B cell (primary cell): ENCODE measurements around the gene TEX261. TPM values are rescaled to one million over a fixed set of nuclear protein-coding genes. Genes with fewer than 3 reads are reported as not detected.

Source experiments
- ATAC-seq: fragments of 200-7000 bp; cut with Tn5 transposase; one replicate; pipeline ENCODE4 v1.10.0; 2021; ENCODE audit warnings: low read depth, mild to moderate bottlenecking, moderate number of reproducible peaks, moderate library complexity
- CTCF ChIA-PET: fragments of 350-600 bp; sonication (Branson Sonifier 250); formaldehyde crosslinking; loops from one replicate; lab custom pipeline; 2021; ENCODE audit warnings: antibody characterized with exemption, inconsistent platforms; lab: Charles Lee
- POLR2A ChIA-PET: fragments of 350-600 bp; sonication (Branson Sonifier 250); formaldehyde crosslinking; loops from one replicate; lab custom pipeline; 2021; ENCODE audit warnings: antibody characterized with exemption; lab: Charles Lee
- DNase-seq: peaks from one replicate; pipeline ENCODE4 v3.0.0; 2013
- H2AFZ ChIP-seq: 2 replicates; pipeline ENCODE4 v1.6.1; 2012; ENCODE audit warnings: mild to moderate bottlenecking, low read depth, low read length; ENCODE audit not compliant: insufficient read depth, poor library complexity, severe bottlenecking
- H3K27ac ChIP-seq, 2 donors: 1 replicate in 1 of 2; 2 replicates in 1 of 2; pipeline ENCODE4 v1.5.1; 2012 to 2013; ENCODE audit warnings: low read length in 2 of 2, mild to moderate bottlenecking in 2 of 2, moderate library complexity in 1 of 2
- H3K27me3 ChIP-seq, 4 experiments: fragments of 200-600 bp in 1 of 4; sonication (generic) in 1 of 4; replicated peaks in 1 of 4; 1 replicate in 2 of 4; 2 replicates in 2 of 4; pipeline versions ENCODE4 v1.6.1 to v1.7.0; 2013 to 2016; ENCODE audit warnings: low read length in 3 of 4, mild to moderate bottlenecking in 2 of 4, mixed read lengths in 1 of 4, moderate library complexity in 1 of 4; ENCODE audit not compliant: insufficient read depth in 4 of 4, control insufficient read depth in 3 of 4; ENCODE audit errors: control extremely low read depth in 1 of 4
- H3K36me3 ChIP-seq, 2 experiments: replicated peaks in 1 of 2; 1 replicate in 1 of 2; 2 replicates in 1 of 2; pipeline versions ENCODE4 v1.6.1 to v1.7.1; 2013; ENCODE audit warnings: low read length in 1 of 2; ENCODE audit not compliant: insufficient read depth in 2 of 2, control insufficient read depth in 1 of 2; ENCODE audit errors: control extremely low read depth in 1 of 2, extremely low read depth in 1 of 2
- H3K4me1 ChIP-seq, 2 donors: fragments of 200-600 bp in 1 of 2; sonication (generic) in 1 of 2; 1 replicate in 1 of 2; 2 replicates in 1 of 2; pipeline versions ENCODE4 v1.5.1 to v1.6.1; 2013 to 2017; ENCODE audit warnings: low read length in 2 of 2; ENCODE audit not compliant: control insufficient read depth in 2 of 2, insufficient read depth in 2 of 2
- H3K4me2 ChIP-seq: replicated peaks from 2 replicates; pipeline ENCODE3; 2012; ENCODE audit warnings: mild to moderate bottlenecking, low read depth, low read length; ENCODE audit not compliant: poor library complexity, severe bottlenecking
- H3K4me3 ChIP-seq, 5 experiments: fragments of 200-600 bp in 1 of 5; sonication (generic) in 1 of 5; 1 replicate in 3 of 5; 2 replicates in 2 of 5; pipeline versions ENCODE4 v1.5.1 to v1.7.0; 2011 to 2016; ENCODE audit warnings: low read length in 4 of 5, mild to moderate bottlenecking in 4 of 5, low read depth in 2 of 5, control low read depth in 1 of 5, moderate library complexity in 1 of 5; ENCODE audit not compliant: insufficient read depth in 1 of 5; ENCODE audit errors: control extremely low read depth in 1 of 5, extremely low read depth in 1 of 5
- H3K79me2 ChIP-seq: fragments of 200-600 bp; sonication (generic); one replicate; pipeline ENCODE4 v1.6.0; 2016; ENCODE audit warnings: low read length; ENCODE audit not compliant: control insufficient read depth, insufficient read depth
- H3K9ac ChIP-seq: fragments of 200-600 bp; sonication (generic); 2 replicates; pipeline ENCODE4 v1.6.1; 2017; ENCODE audit warnings: mild to moderate bottlenecking, low read length, moderate library complexity
- H3K9me3 ChIP-seq, 3 donors: one replicate each; pipeline versions ENCODE4 v1.6.1 to v1.7.1; 2013; ENCODE audit warnings: low read length in 2 of 3; ENCODE audit not compliant: control insufficient read depth in 2 of 3, insufficient read depth in 1 of 3; ENCODE audit errors: control extremely low read depth in 1 of 3
- H4K20me1 ChIP-seq: 2 replicates; pipeline ENCODE4 v1.6.0; 2012; ENCODE audit warnings: mild to moderate bottlenecking, low read length; ENCODE audit not compliant: insufficient read depth, control insufficient read depth, poor library complexity, severe bottlenecking
- H3K27ac Mint-ChIP-seq: one replicate; pipeline ENCODE4 v1.8.0; 2021; ENCODE audit warnings: mixed read lengths
- H3K27me3 Mint-ChIP-seq: one replicate; pipeline ENCODE4 v1.8.0; 2021; ENCODE audit warnings: mixed read lengths
- H3K4me1 Mint-ChIP-seq: one replicate; pipeline ENCODE4 v1.8.0; 2021; ENCODE audit warnings: mixed read lengths
- H3K4me3 Mint-ChIP-seq: one replicate; pipeline ENCODE4 v1.8.0; 2021; ENCODE audit warnings: mixed read lengths
- H3K9me3 Mint-ChIP-seq: one replicate; pipeline ENCODE4 v1.8.0; 2022; ENCODE audit warnings: mixed read lengths; ENCODE audit not compliant: insufficient read depth
- CTCF ChIP-seq: fragments of 200-600 bp; IDR thresholded peaks from one replicate; pipeline ENCODE4 v1.8.0; 2022; ENCODE audit warnings: antibody characterized with exemption, mild to moderate bottlenecking
- EZH2 ChIP-seq: IDR thresholded peaks from 2 replicates; pipeline ENCODE4 v1.6.1; 2012; ENCODE audit warnings: borderline replicate concordance, low read depth, mild to moderate bottlenecking, moderate library complexity, low read length; ENCODE audit not compliant: insufficient read depth, poor library complexity, severe bottlenecking
- WGBS: methylation state at CpG from one replicate; pipeline ENCODE4 v1.1.5; 2013; ENCODE audit warnings: missing lambda C conversion rate; ENCODE audit not compliant: insufficient coverage; 5-methylcytosine and 5-hydroxymethylcytosine counted together
- intact Hi-C: fragments of 100-400 bp; cut with micrococcal nuclease; formaldehyde crosslinking; loops from one replicate; pipeline ENCODE4 v1.10.0; 2022
- polyA plus RNA-seq: library from polyadenylated mRNA; depleted of rRNA; stranded (reverse); fragments of >200 nt; gene quantifications from 2 replicates; pipeline ENCODE4 v1.2.3, GENCODE V29; 2012
- total RNA-seq, 2 donors: library from RNA; stranded (reverse); fragments of 120-200 nt in 1 of 2; gene quantifications; 1 replicate in 1 of 2; 2 replicates in 1 of 2; pipeline versions ENCODE4 v1.2.3 to v1.2.4, GENCODE V29; 2013 to 2022

Gene TEX261
- total and polyA plus RNA-seq, 2 donors (not counting 1 experiment from before 2014, with no cell fraction given), result 29.0 to 56.4 TPM

GRCh38 chr2:70962211-70962884, 32.3 kb downstream of the TEX261 start:
- Histone ChIP-seq H3K4me3 (no peak overlapping the region), H3K4me2 (no peak overlapping the region), H3K9me3 (no peaks in the 10 kb centered on the region), H3K36me3 (no peaks in the 10 kb centered on the region), H3K4me1 (peaks cover 14 to 16% of the 10 kb centered on the region in 2 donors), H3K9ac (no peak overlapping the region), H3K27ac (no peak overlapping the region), H3K27me3 (peaks cover 0 to 61% (median 14%) of the 10 kb centered on the region in 4 experiments), H3K79me2 (no peaks in the 10 kb centered on the region), H2AFZ (no peak overlapping the region), H4K20me1 (no peaks in the 10 kb centered on the region)
- 86% methylated on average over 7 of the region's 12 CpGs for WGBS
- H3K4me3 Mint-ChIP-seq, result no peak overlapping the region
- H3K27ac Mint-ChIP-seq, result no peak overlapping the region
- ChIA-PET CTCF (interaction anchor here (0.8 to 7.4 kb wide), 3 partner anchors 11 to 15 kb away, joined by 3 to 53 read pairs (median 3); partner anchors contain the start of gene ANKRD53), POLR2A (no interaction called here)
- TF ChIP-seq CTCF (no peak), EZH2 (no peak)
- peaks cover 38% of the 10 kb centered on the region for H3K27me3 Mint-ChIP-seq
- intact Hi-C loops, result no loop called here
- ATAC-seq, result no peak
- H3K4me1 Mint-ChIP-seq, result peaks cover 8% of the 10 kb centered on the region
- no peaks in the 10 kb centered on the region for H3K9me3 Mint-ChIP-seq
- no peak for DNase-seq

GRCh38 chr2:70961648-70961994, 33.1 kb downstream of the TEX261 start:
- Mint-ChIP-seq H3K4me3 (no peak overlapping the region), H3K4me1 (peaks cover 8% of the 10 kb centered on the region), H3K27ac (no peak overlapping the region), H3K9me3 (no peaks in the 10 kb centered on the region), H3K27me3 (peaks cover 40% of the 10 kb centered on the region)
- Histone ChIP-seq H3K36me3 (no peaks in the 10 kb centered on the region), H3K4me1 (peaks cover 14 to 16% of the 10 kb centered on the region in 2 donors), H2AFZ (no peak overlapping the region), H3K4me3 (no peak overlapping the region), H3K9me3 (no peaks in the 10 kb centered on the region), H4K20me1 (no peaks in the 10 kb centered on the region), H3K27ac (no peak overlapping the region), H3K4me2 (no peak overlapping the region), H3K9ac (no peak overlapping the region), H3K79me2 (no peaks in the 10 kb centered on the region), H3K27me3 (peaks cover 0 to 61% (median 14%) of the 10 kb centered on the region in 4 experiments)
- WGBS, result 94% methylated on average over 3 of the region's 4 CpGs
- DNase-seq, result no peak
- CTCF ChIA-PET, result interaction anchor here (0.7 to 7.4 kb wide), 4 partner anchors 11 to 22 kb away, joined by 3 to 53 read pairs (median 5); partner anchors contain the start of gene ANKRD53
- TF ChIP-seq EZH2 (no peak), CTCF (no peak)
- intact Hi-C loops, result no loop called here
- POLR2A ChIA-PET, result no interaction called here
- no peak for ATAC-seq
